BLaER1 (cell line): ENCODE data around the gene OR6K2.

Experiments
- H3K27ac ChIP-seq: shearing (Covaris generic); formaldehyde crosslinking; 2 replicates; pipeline ENCODE4 v1.8.1; 2022
- H3K27me3 ChIP-seq: shearing (Covaris generic); formaldehyde crosslinking; 2 replicates; pipeline ENCODE4 v1.8.1; 2022
- H3K36me3 ChIP-seq: shearing (Covaris generic); formaldehyde crosslinking; 2 replicates; pipeline ENCODE4 v1.8.1; 2022
- H3K4me1 ChIP-seq: shearing (Covaris generic); formaldehyde crosslinking; 2 replicates; pipeline ENCODE4 v1.8.1; 2022
- H3K4me2 ChIP-seq: shearing (Covaris generic); formaldehyde crosslinking; 2 replicates; pipeline ENCODE4 v1.8.1; 2022
- H3K4me3 ChIP-seq: shearing (Covaris generic); formaldehyde crosslinking; 2 replicates; pipeline ENCODE4 v1.8.1; 2022
- H3K9ac ChIP-seq: shearing (Covaris generic); formaldehyde crosslinking; 2 replicates; pipeline ENCODE4 v1.8.1; 2022
- H3K9me3 ChIP-seq: shearing (Covaris generic); formaldehyde crosslinking; 2 replicates; pipeline ENCODE4 v1.8.1; 2022
- H4K20me1 ChIP-seq: shearing (Covaris generic); formaldehyde crosslinking; 2 replicates; pipeline ENCODE4 v1.8.1; 2022
- Cebpa-rat ChIP-seq: shearing (Covaris generic); IDR thresholded peaks from 2 replicates; pipeline ENCODE4 v1.8.1; 2022

Gene OR6K2

GRCh38 chr1:158700552-158700951 lies at the start of gene OR6K2:
Gene OR6K2, minus strand, starts transcription at chr1:158700652. Its CDS starts 0 bp downstream, at chr1:158700652.
- Histone ChIP-seq H3K27ac (no peak within 1 kb of the TSS), H3K4me3 (no peak within 1 kb of the TSS), H4K20me1 (no peaks in the 10 kb centered on the region), H3K36me3 (no peaks in the 10 kb centered on the region), H3K27me3 (no peaks in the 10 kb centered on the region), H3K9me3 (no peaks in the 10 kb centered on the region), H3K4me2 (no peak within 1 kb of the TSS), H3K9ac (no peak within 1 kb of the TSS), H3K4me1 (no peaks in the 10 kb centered on the region)
- no peak for TF ChIP-seq Cebpa-rat

- Histone ChIP-seq H3K4me2 (no peak overlapping the region), H3K27ac (no peak overlapping the region), H3K4me3 (no peak overlapping the region), H3K27me3 (no peaks in the 10 kb centered on the region), H3K9ac (no peak overlapping the region), H3K4me1 (no peaks in the 10 kb centered on the region), H3K9me3 (no peaks in the 10 kb centered on the region), H4K20me1 (no peaks in the 10 kb centered on the region), H3K36me3 (no peaks in the 10 kb centered on the region)
- no peak for TF ChIP-seq Cebpa-rat
Observed at GRCh38 chr1:158735848-158736247, 35.4 kb upstream of the OR6K2 start.

GRCh38 chr1:158732524-158732923 lies 32.1 kb upstream of the OR6K2 start:
- H4K20me1 ChIP-seq = no peaks in the 10 kb centered on the region
- no peak overlapping the region for H3K27ac ChIP-seq
- H3K9me3 ChIP-seq = no peaks in the 10 kb centered on the region
- no peaks in the 10 kb centered on the region for H3K27me3 ChIP-seq
- TF ChIP-seq Cebpa-rat = no peak
- no peak overlapping the region for H3K9ac ChIP-seq
- no peak overlapping the region for H3K4me2 ChIP-seq
- no peaks in the 10 kb centered on the region for H3K4me1 ChIP-seq
- H3K36me3 ChIP-seq = no peaks in the 10 kb centered on the region
- H3K4me3 ChIP-seq = no peak overlapping the region

- no peak overlapping the region for H3K27ac ChIP-seq
Observed at GRCh38 chr1:158731707-158732106, 31.3 kb upstream of the OR6K2 start.

GRCh38 chr1:158730453-158730852 lies 30.0 kb upstream of the OR6K2 start:
- Histone ChIP-seq H3K4me3 (no peak overlapping the region), H3K27me3 (no peaks in the 10 kb centered on the region), H3K27ac (no peak overlapping the region), H4K20me1 (no peaks in the 10 kb centered on the region), H3K4me2 (no peak overlapping the region), H3K9me3 (no peaks in the 10 kb centered on the region), H3K4me1 (no peaks in the 10 kb centered on the region), H3K36me3 (no peaks in the 10 kb centered on the region), H3K9ac (no peak overlapping the region)
- no peak for TF ChIP-seq Cebpa-rat

More at GRCh38 chr1:158731707-158732106, 31.3 kb upstream of the OR6K2 start:
- Histone ChIP-seq H3K4me2 (no peak overlapping the region), H3K36me3 (no peaks in the 10 kb centered on the region), H3K9me3 (no peaks in the 10 kb centered on the region), H4K20me1 (no peaks in the 10 kb centered on the region), H3K9ac (no peak overlapping the region), H3K27me3 (no peaks in the 10 kb centered on the region), H3K4me3 (no peak overlapping the region), H3K4me1 (no peaks in the 10 kb centered on the region)
- TF ChIP-seq Cebpa-rat = no peak

GRCh38 chr1:158728510-158729225 lies 28.2 kb upstream of the OR6K2 start:
- Histone ChIP-seq H3K9ac (no peak overlapping the region), H3K4me1 (no peaks in the 10 kb centered on the region), H3K36me3 (no peaks in the 10 kb centered on the region), H3K4me3 (no peak overlapping the region), H3K9me3 (no peaks in the 10 kb centered on the region), H3K27ac (no peak overlapping the region), H3K4me2 (no peak overlapping the region), H4K20me1 (no peaks in the 10 kb centered on the region), H3K27me3 (no peaks in the 10 kb centered on the region)
- no peak for TF ChIP-seq Cebpa-rat

- Histone ChIP-seq H3K9me3 (no peaks in the 10 kb centered on the region), H3K4me1 (no peaks in the 10 kb centered on the region), H3K36me3 (no peaks in the 10 kb centered on the region), H4K20me1 (no peaks in the 10 kb centered on the region), H3K27ac (no peak overlapping the region), H3K4me2 (no peak overlapping the region), H3K4me3 (no peak overlapping the region), H3K9ac (no peak overlapping the region), H3K27me3 (no peaks in the 10 kb centered on the region)
- no peak for TF ChIP-seq Cebpa-rat
Observed at GRCh38 chr1:158724442-158724841, 24.0 kb upstream of the OR6K2 start.

GRCh38 chr1:158720620-158721019 lies 20.2 kb upstream of the OR6K2 start, which contains the start of gene OR6K3:
Gene OR6K3, minus strand, starts transcription at chr1:158720720. Its CDS starts 2,605 bp downstream, at chr1:158718115.
- Histone ChIP-seq H3K9ac (no peak within 1 kb of the TSS), H3K27me3 (no peaks in the 10 kb centered on the region), H3K4me2 (no peak within 1 kb of the TSS), H4K20me1 (no peaks in the 10 kb centered on the region), H3K36me3 (no peaks in the 10 kb centered on the region), H3K9me3 (no peaks in the 10 kb centered on the region), H3K4me3 (no peak within 1 kb of the TSS), H3K27ac (no peak within 1 kb of the TSS), H3K4me1 (no peaks in the 10 kb centered on the region)
- no peak for TF ChIP-seq Cebpa-rat

GRCh38 chr1:158719664-158720063 lies 19.2 kb upstream of the OR6K2 start:
- H4K20me1 ChIP-seq = no peaks in the 10 kb centered on the region
- no peaks in the 10 kb centered on the region for H3K9me3 ChIP-seq
- no peak overlapping the region for H3K4me2 ChIP-seq
- no peaks in the 10 kb centered on the region for H3K4me1 ChIP-seq
- no peak overlapping the region for H3K4me3 ChIP-seq
- no peaks in the 10 kb centered on the region for H3K27me3 ChIP-seq
- H3K9ac ChIP-seq = no peak overlapping the region
- no peaks in the 10 kb centered on the region for H3K36me3 ChIP-seq
- H3K27ac ChIP-seq = no peak overlapping the region
- TF ChIP-seq Cebpa-rat = no peak

- no peak overlapping the region for H3K27ac ChIP-seq
Observed at GRCh38 chr1:158717344-158717743, 16.9 kb upstream of the OR6K2 start.

GRCh38 chr1:158716335-158716734 lies 15.9 kb upstream of the OR6K2 start:
- no peaks in the 10 kb centered on the region for H3K9me3 ChIP-seq
- no peak overlapping the region for H3K9ac ChIP-seq
- no peak for TF ChIP-seq Cebpa-rat
- H3K27ac ChIP-seq = no peak overlapping the region
- H4K20me1 ChIP-seq = no peaks in the 10 kb centered on the region
- H3K27me3 ChIP-seq = no peaks in the 10 kb centered on the region
- no peak overlapping the region for H3K4me3 ChIP-seq
- no peak overlapping the region for H3K4me2 ChIP-seq
- no peaks in the 10 kb centered on the region for H3K4me1 ChIP-seq
- H3K36me3 ChIP-seq = no peaks in the 10 kb centered on the region

More at GRCh38 chr1:158717344-158717743, 16.9 kb upstream of the OR6K2 start:
- TF ChIP-seq Cebpa-rat = no peak
- H4K20me1 ChIP-seq = no peaks in the 10 kb centered on the region
- no peaks in the 10 kb centered on the region for H3K27me3 ChIP-seq
- no peak overlapping the region for H3K9ac ChIP-seq
- no peak overlapping the region for H3K4me3 ChIP-seq
- H3K36me3 ChIP-seq = no peaks in the 10 kb centered on the region
- no peaks in the 10 kb centered on the region for H3K9me3 ChIP-seq
- H3K4me1 ChIP-seq = no peaks in the 10 kb centered on the region
- H3K4me2 ChIP-seq = no peak overlapping the region
